Mesodermal cell (in vitro differentiated cells): ENCODE measurements around the gene MAP10.

Experiments
- H3K27ac ChIP-seq: 2 replicates; pipeline ENCODE4 v1.7.0; 2013; ENCODE audit warnings: mild to moderate bottlenecking, low read depth, low read length, moderate library complexity; ENCODE audit not compliant: severe bottlenecking
- H3K36me3 ChIP-seq: 2 replicates; pipeline ENCODE4 v1.7.1; 2013; ENCODE audit warnings: mild to moderate bottlenecking, low read length, moderate library complexity; ENCODE audit not compliant: control insufficient read depth, insufficient read depth
- H3K4me1 ChIP-seq: one replicate; pipeline ENCODE4 v1.7.1; 2013; ENCODE audit warnings: mild to moderate bottlenecking, low read length; ENCODE audit not compliant: insufficient read depth, control insufficient read depth, poor library complexity, severe bottlenecking
- H3K4me3 ChIP-seq: 2 replicates; pipeline ENCODE4 v1.7.0; 2013; ENCODE audit warnings: low read length, control low read depth, mild to moderate bottlenecking; ENCODE audit not compliant: insufficient read depth, poor library complexity, severe bottlenecking; ENCODE audit errors: extremely low read depth
- H3K9me3 ChIP-seq: 2 replicates; pipeline ENCODE4 v1.7.1; 2013; ENCODE audit warnings: mild to moderate bottlenecking, low read length, moderate library complexity; ENCODE audit not compliant: control insufficient read depth
- WGBS, 2 experiments: methylation state at CpG; one replicate each; pipeline ENCODE4 v1.1.5; 2013; ENCODE audit warnings: missing lambda C conversion rate in 2 of 2; ENCODE audit not compliant: insufficient coverage in 2 of 2; 5-methylcytosine and 5-hydroxymethylcytosine counted together

The MAP10 gene

DNA sequence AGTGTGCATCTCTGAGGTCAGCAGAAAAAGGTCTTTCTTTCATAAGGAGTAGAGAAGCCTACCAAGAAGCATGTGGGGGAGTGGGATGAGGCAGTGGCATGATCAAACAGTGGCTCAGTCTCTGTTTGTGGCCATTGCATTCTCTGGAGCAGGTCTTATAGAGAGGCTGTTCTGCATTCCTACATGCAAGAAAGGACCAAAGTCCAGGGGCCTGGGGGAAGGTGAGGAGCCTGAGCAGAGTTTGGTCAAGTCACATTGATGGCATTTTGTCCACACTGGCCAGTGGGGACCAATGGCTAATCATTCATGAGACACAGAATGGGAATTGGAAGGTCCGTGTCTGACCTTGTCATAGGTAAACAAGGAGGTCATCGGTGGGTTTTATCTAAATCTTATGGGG, 25.4 kb downstream of the MAP10 start:
- whole genome bisulfite sequencing, 2 experiments, result 96 to 100% methylated on average over 1 to 2 of the region's 2 CpGs
- no peaks in the 10 kb centered on the region for H3K36me3 ChIP-seq
- H3K4me3 ChIP-seq, result no peak overlapping the region
- H3K9me3 ChIP-seq, result no peaks in the 10 kb centered on the region
- H3K27ac ChIP-seq, result no peak overlapping the region
- no peaks in the 10 kb centered on the region for H3K4me1 ChIP-seq

DNA sequence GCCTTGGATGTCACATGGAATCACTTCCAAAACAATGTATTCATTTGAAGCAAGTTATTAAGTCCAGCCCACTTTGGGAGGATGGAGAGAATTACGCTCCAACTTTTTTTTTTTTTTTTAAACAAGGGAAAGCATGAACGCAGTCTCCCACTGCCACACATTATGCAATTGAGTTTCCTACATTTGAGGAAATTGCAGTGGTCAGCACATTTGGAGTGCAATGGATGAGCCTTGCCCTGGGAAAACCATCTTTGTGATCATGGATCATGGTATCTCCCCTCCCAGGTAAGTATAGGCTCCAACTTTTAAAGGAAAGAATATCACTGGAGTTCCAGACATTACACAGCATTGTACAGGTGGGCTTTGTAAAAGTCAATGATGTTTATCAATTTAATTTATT, 26.7 kb downstream of the MAP10 start:
- no peak overlapping the region for H3K27ac ChIP-seq
- H3K9me3 ChIP-seq, result no peaks in the 10 kb centered on the region
- no peak overlapping the region for H3K4me3 ChIP-seq
- H3K4me1 ChIP-seq, result no peaks in the 10 kb centered on the region
- H3K36me3 ChIP-seq, result no peaks in the 10 kb centered on the region
- 80% methylated on average over 1 of the region's 2 CpGs; no CpG with 5 or more reads in 1 of the 2 experiments for WGBS, 2 experiments

DNA sequence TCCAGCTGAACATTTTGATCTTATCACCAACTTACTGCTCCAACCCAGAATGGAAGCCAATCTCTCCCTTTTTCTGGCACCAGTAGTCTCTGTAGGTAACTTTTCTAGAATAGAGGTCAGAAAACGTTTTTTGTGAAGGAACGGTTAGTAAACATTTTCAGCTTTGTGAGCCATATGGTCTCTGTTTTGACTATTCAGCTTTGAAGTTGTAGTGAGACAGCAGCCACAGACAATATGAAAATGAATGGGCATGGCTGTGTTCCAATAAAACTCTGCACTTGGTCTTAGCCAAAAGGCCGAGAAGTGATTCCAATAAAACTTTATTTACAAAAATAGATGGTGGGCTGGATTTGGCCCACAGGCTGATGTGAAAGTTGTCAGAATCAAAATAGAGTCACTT, 28.9 kb downstream of the MAP10 start:
- no peak overlapping the region for H3K27ac ChIP-seq
- H3K4me1 ChIP-seq, result no peaks in the 10 kb centered on the region
- no peak overlapping the region for H3K4me3 ChIP-seq
- H3K36me3 ChIP-seq, result no peaks in the 10 kb centered on the region
- H3K9me3 ChIP-seq, result no peaks in the 10 kb centered on the region
- 91 to 93% methylated on average over 2 of the region's 3 CpGs for WGBS, 2 experiments

DNA sequence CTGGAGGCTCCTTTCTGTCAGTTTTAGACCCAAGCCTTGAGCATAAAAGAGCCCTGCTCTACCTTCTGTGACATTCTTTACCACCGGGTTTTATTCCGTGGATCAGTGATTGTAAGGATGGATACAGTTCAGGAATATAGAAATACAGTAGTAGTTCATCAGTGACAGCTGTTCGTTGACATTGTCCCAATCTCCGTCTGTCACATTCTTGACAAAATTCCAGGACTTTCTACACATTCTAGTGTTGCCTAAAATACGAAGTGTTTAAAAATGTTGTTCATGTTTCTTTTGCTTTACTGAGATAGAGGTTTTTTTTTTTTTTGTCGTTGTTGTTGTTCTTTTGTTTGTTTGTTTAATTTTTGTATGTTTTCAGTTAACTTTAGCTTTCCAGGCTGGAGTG, 29.9 kb downstream of the MAP10 start:
- Histone ChIP-seq H3K9me3 (no peaks in the 10 kb centered on the region), H3K4me1 (no peaks in the 10 kb centered on the region), H3K36me3 (no peaks in the 10 kb centered on the region), H3K4me3 (no peak overlapping the region), H3K27ac (no peak overlapping the region)
- 92% methylated on average over 2 of the region's 6 CpGs; no CpG with 5 or more reads in 1 of the 2 experiments for WGBS, 2 experiments

DNA sequence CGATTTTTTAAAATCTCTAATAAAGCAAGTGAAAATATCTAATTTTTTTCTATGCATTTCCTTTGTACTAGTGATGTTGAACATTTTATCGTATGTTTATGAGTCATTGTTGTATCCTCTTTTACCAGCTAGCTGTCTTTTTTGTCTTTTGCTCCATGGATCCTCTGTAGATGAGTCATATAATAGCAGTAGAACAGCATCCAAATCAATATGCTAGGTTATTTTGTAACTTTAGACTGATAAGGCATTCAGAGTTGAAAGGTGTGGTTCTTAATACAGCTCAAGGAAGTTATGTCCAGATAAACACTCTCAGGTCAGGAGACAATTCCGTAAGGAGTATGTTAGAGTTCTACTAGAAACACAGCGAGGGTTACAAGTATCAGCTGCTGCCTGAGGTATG, 31.9 kb downstream of the MAP10 start:
- 100% methylated on average over 2 of the region's 4 CpGs; no CpG with 5 or more reads in 1 of the 2 experiments for WGBS, 2 experiments

DNA sequence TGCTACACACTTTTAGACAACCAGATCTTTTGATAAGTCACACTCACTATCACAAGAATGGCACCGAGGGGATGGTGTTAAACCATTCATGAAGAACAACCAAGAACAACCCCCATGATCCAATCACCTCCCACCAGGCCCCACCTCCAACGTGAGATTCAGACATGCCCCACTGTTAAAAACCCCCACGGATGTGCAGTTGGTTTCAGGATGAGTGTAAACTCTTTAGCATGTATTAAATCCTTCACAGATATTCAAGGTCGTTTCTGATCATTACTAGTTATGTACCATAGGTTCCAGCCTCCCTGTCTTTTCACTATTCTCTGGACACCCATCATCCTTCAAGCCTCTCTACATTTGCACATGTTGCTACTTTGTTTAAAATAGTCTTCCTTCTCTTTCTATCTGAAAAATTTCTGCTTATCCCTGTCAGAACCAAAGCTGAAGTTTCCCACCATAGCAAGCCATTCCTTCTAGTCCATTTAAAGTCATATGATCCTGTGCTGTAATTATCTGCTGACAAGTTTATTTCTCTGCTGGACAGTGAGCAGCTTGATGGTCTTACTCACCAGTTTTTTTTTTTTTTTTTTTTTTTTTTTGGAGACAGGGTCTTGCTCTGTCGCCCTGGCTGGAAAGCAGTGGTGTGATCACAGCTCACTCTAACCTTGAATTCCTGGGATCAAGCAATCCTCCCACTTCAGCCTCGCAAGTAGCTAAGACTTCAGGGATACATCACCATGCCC, 36.8 kb downstream of the MAP10 start:
- no peaks in the 10 kb centered on the region for H3K9me3 ChIP-seq
- 80 to 96% methylated on average over 1 to 3 of the region's 6 CpGs for WGBS, 2 experiments
- no peaks in the 10 kb centered on the region for H3K4me1 ChIP-seq
- H3K4me3 ChIP-seq, result no peak overlapping the region
- no peaks in the 10 kb centered on the region for H3K36me3 ChIP-seq
- H3K27ac ChIP-seq, result no peak overlapping the region

More for the DNA sequence above, 31.9 kb downstream of the MAP10 start:
- no peaks in the 10 kb centered on the region for H3K9me3 ChIP-seq
- no peaks in the 10 kb centered on the region for H3K4me1 ChIP-seq
- no peaks in the 10 kb centered on the region for H3K36me3 ChIP-seq
- H3K27ac ChIP-seq, result no peak overlapping the region
- H3K4me3 ChIP-seq, result no peak overlapping the region

DNA sequence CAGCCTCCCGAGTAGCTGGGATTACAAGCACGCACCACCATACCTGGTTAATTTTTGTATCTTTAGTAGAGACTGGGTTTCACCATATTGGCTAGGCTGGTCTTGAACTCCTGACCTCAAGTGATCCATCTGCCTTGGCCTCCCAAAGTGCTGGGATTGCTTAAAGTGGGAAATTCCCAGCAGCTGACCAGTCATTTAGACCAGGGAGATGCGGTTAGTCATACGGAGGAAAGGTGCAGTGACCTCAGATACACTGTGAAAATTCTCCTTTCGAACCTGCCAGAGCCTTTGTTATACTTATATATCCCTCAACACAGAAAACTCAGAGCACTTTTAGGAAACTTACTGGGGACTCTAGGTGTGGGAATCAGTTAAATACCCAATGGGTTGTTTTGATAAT, 39.6 kb downstream of the MAP10 start:
- Histone ChIP-seq H3K4me3 (no peak overlapping the region), H3K27ac (no peak overlapping the region), H3K9me3 (no peaks in the 10 kb centered on the region), H3K4me1 (no peaks in the 10 kb centered on the region), H3K36me3 (no peaks in the 10 kb centered on the region)
- 81 to 93% methylated on average over 4 of the region's 5 CpGs for WGBS, 2 experiments

DNA sequence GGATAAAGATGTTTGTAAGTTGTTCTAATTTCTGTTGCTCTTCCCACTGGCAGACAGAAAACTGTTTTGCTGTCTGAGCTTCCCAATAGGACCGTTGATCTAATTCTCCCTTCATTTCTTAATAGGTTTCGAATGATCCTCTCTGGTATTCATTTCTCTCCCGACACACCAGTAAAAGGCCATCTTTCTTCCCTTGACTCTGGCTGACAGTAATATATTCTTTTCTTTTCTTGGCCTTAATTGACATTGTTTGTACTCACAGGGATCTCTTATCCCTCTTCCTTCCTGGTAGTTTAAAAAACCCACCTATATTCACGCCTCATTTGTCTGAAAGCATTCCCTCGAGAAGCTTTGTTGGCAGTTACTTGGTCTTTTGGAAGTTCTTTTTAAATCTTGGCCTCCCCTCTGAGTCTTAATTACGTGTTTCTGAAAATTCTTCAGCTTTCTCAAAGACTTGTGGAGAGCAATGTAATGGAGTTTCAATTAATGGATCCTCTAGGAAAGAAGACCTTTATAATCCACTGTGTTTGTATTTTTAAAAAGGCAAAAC, 40.3 kb downstream of the MAP10 start:
- Histone ChIP-seq H3K36me3 (no peaks in the 10 kb centered on the region), H3K27ac (no peak overlapping the region)
- WGBS, 2 experiments, result 60 to 92% methylated on average over 2 to 4 of the region's 6 CpGs

DNA sequence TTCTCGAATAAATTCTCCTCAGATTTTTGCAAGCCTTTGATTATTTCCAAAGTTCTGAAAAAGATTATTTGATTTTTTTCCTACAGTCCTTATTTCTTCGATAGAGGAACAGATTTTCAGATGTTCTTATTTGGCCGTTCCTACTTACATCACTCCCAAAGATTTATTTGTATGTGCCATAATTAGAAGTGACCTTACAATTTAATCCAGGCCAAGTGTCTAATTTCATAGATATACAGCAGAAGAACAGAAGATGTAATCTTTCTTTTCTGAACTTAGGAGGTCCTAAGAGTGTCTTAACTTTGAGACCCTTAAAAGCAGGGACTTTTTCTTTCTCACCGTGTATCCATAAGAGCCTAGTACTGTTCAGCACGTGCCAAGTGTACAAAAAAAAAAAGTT, 46.3 kb downstream of the MAP10 start:
- Histone ChIP-seq H3K4me3 (no peak overlapping the region), H3K27ac (no peak overlapping the region), H3K9me3 (no peaks in the 10 kb centered on the region), H3K36me3 (no peaks in the 10 kb centered on the region), H3K4me1 (no peaks in the 10 kb centered on the region)
- WGBS, 2 experiments, result no CpG with 5 or more reads among the region's 5 CpGs

More for the DNA sequence above, 40.3 kb downstream of the MAP10 start:
- H3K4me3 ChIP-seq, result no peak overlapping the region
- no peaks in the 10 kb centered on the region for H3K4me1 ChIP-seq
- no peaks in the 10 kb centered on the region for H3K9me3 ChIP-seq

DNA sequence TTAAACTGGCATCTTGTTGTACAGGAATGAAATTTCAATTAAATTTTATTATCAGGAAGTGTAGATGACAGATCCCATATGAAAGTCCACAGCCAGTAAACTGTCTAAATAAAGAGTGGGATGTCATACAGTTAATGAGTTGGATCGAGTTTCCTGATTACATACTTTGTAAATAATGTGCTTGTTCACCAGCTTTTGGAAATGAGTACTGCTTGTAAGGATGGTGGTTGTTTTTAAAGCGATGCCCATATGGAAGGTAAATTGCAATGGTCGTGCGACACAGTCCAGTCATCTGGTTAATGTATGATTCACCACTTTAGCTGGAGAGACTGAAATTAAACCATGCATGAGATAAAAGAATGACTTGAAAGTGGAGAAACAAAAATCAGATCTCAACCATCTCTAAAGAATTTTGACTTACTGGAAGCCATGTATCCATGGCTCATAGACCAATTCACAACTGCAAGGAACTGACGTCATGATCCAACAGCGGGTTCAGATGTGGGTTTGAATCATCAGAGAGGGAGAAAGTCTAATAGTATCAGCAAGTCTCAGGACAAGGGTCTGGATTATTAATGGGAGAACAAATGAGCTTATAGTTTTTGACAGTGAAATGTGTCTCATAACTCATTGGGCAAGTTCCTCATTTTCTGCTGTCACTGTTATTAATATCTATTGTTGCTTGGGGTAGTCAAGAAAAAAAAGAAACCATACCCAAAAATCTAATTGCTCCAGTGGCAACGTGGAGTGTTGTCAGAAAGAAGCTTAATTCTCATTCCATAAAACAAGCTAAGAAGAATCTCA, 49.0 kb downstream of the MAP10 start:
- Histone ChIP-seq H3K36me3 (no peaks in the 10 kb centered on the region), H3K4me3 (no peak overlapping the region), H3K27ac (no peak overlapping the region), H3K9me3 (no peaks in the 10 kb centered on the region), H3K4me1 (no peaks in the 10 kb centered on the region)
- 93 to 100% methylated on average over 1 to 3 of the region's 7 CpGs for WGBS, 2 experiments

DNA sequence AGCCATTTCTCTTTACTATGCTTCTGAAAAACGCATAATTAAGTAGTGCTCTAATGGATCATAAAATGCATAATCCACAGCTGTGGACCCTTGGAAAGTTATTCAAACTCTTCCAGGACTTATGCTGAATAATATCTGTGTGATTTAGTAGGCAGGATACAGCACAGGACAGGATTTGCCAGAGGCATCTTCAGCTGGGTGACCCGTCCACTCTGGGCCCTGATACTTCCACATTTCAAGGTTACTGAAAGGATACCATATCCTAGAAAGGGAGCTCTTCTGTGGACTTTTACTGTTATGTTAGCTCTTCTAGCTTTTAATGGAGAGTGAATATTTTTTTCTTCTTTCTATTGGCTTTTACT, 49.6 kb downstream of the MAP10 start:
- H3K27ac ChIP-seq, result no peak overlapping the region
- H3K4me3 ChIP-seq, result no peak overlapping the region
- no peaks in the 10 kb centered on the region for H3K36me3 ChIP-seq
- H3K4me1 ChIP-seq, result no peaks in the 10 kb centered on the region
- no peaks in the 10 kb centered on the region for H3K9me3 ChIP-seq
- WGBS, 2 experiments, result no CpG with 5 or more reads among the region's 2 CpGs
